ENCODE measurements around the gene IL34. TPM values are rescaled to one million over a fixed set of nuclear protein-coding genes. Genes with fewer than 3 reads are reported as not detected.

IL34 gene
- total RNA-seq, 1 experiment from 2014 or later = 4.4 TPM

- peak overlapping the region in 2 of 3 experiments; percentile 24 to 32; a peak in 2 of 7 replicates for H3K27ac Mint-ChIP-seq
Observed at GRCh38 chr16:70648606-70649005, 2.2 kb downstream of the IL34 start.

More at GRCh38 chr16:70648606-70649005, 2.2 kb downstream of the IL34 start:
- no peaks in the 10 kb centered on the region; the same call in 1 of the 2 replicates for H3K27me3 Mint-ChIP-seq (ENCODE audit: low read depth)
- no peak overlapping the region for H4K5ac ChIP-seq (ENCODE audit: insufficient read length, low read depth, low read length)
- H3T11ph ChIP-seq (ENCODE audit: low read length) = no peak overlapping the region
- no peaks in the 10 kb centered on the region for H4K20me1 ChIP-seq (ENCODE audit: control insufficient read depth, insufficient read depth, insufficient read length)
- H3K9ac ChIP-seq (ENCODE audit: extremely low read depth, insufficient read length, low read length) = no peak overlapping the region
- no peak overlapping the region for H3K4ac ChIP-seq (ENCODE audit: low read depth, low read length)
- peaks cover 4 to 6% of the 10 kb centered on the region in 2 experiments; a peak in 2 of 5 replicates for H3K9me3 Mint-ChIP-seq
- H3K4me3 Mint-ChIP-seq = no peak overlapping the region
- peaks cover 9 to 13% of the 10 kb centered on the region in 2 experiments for H3K4me1 Mint-ChIP-seq
- no peak overlapping the region for H2AFZ ChIP-seq (ENCODE audit: low read length)
- H3K14ac ChIP-seq (ENCODE audit: insufficient read depth, low read length) = no peak overlapping the region
- H2BK120ac ChIP-seq (ENCODE audit: low read depth, low read length, poor library complexity, severe bottlenecking) = no peak overlapping the region
- no peak overlapping the region for H3K56ac ChIP-seq (ENCODE audit: insufficient read length, low read depth, low read length)
- no peak overlapping the region for H2BK5ac ChIP-seq (ENCODE audit: insufficient read length, low read length)
- no peak overlapping the region for H3K27ac ChIP-seq (ENCODE audit: insufficient read length, low read depth, low read length)
- H3K79me1 ChIP-seq (ENCODE audit: insufficient read depth, low read depth, low read length, poor library complexity, severe bottlenecking) = no peaks in the 10 kb centered on the region
- H3K18ac ChIP-seq (ENCODE audit: insufficient read length, low read depth, low read length) = no peak overlapping the region
- H3K4me2 ChIP-seq (ENCODE audit: insufficient read depth, insufficient read length, low read length) = no peak overlapping the region
- H3K79me2 ChIP-seq (ENCODE audit: insufficient read depth, low read length) = no peaks in the 10 kb centered on the region
- no peak overlapping the region for H4K91ac ChIP-seq (ENCODE audit: insufficient read length, low read depth, low read length)
- no peak overlapping the region; the same call in 1 of the 2 replicates for H2BK15ac ChIP-seq (ENCODE audit: low read depth, low read length)
- H3K4me1 ChIP-seq (ENCODE audit: insufficient read depth, low read length) = no peaks in the 10 kb centered on the region
- DNase-seq = no peak
- no peaks in the 10 kb centered on the region for H3K27me3 ChIP-seq (ENCODE audit: insufficient read depth, low read length)
- no peaks in the 10 kb centered on the region for H3K23me2 ChIP-seq (ENCODE audit: insufficient read length, low read depth, low read length, poor library complexity, severe bottlenecking)
- WGBS (ENCODE audit: extremely low coverage, insufficient read length, low lambda C conversion rate) = no CpG with 5 or more reads among the region's 6 CpGs
- TF ChIP-seq, protein P1, sequence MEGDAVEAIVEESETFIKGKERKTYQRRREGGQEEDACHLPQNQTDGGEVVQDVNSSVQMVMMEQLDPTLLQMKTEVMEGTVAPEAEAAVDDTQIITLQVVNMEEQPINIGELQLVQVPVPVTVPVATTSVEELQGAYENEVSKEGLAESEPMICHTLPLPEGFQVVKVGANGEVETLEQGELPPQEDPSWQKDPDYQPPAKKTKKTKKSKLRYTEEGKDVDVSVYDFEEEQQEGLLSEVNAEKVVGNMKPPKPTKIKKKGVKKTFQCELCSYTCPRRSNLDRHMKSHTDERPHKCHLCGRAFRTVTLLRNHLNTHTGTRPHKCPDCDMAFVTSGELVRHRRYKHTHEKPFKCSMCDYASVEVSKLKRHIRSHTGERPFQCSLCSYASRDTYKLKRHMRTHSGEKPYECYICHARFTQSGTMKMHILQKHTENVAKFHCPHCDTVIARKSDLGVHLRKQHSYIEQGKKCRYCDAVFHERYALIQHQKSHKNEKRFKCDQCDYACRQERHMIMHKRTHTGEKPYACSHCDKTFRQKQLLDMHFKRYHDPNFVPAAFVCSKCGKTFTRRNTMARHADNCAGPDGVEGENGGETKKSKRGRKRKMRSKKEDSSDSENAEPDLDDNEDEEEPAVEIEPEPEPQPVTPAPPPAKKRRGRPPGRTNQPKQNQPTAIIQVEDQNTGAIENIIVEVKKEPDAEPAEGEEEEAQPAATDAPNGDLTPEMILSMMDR (conservative IDR thresholded peaks at IDR 0.05) = no peak
- no peak overlapping the region for H2AK5ac ChIP-seq (ENCODE audit: insufficient read length, low read length)
- H3K36me3 Mint-ChIP-seq (ENCODE audit: insufficient read depth in 1 of 3, low read depth in 3 of 3) = peaks cover 0 to 11% (median 6%) of the 10 kb centered on the region in 3 experiments; a peak in 6 of 7 replicates
- H2BK12ac ChIP-seq (ENCODE audit: insufficient read length, low read depth, low read length) = no peak overlapping the region
- H4K8ac ChIP-seq (replicated peaks; ENCODE audit: insufficient read length, low read depth, low read length) = no peak overlapping the region
- no peak overlapping the region for H2BK20ac ChIP-seq (ENCODE audit: low read depth, low read length, poor library complexity, severe bottlenecking)
- H3K23ac ChIP-seq (ENCODE audit: insufficient read length, low read depth, low read length) = no peak overlapping the region
- no peaks in the 10 kb centered on the region for H3K9me3 ChIP-seq (ENCODE audit: control insufficient read depth, low read depth, low read length)

All from H9 (cell line).